ENCODE data around the gene STARD13.

GRCh38 chr13:33250609-33251008 is 34.9 kb downstream of the STARD13 start:
- TF ChIP-seq CTCF (IDR thresholded peaks at IDR 0.05) (no peak), POLR2A (IDR thresholded peaks at IDR 0.05) (no peak)

Data from right lobe of liver (tissue), 4 donors.